Transverse colon (tissue), 4 donors: ENCODE data around the gene TNRC6A. TPM values are rescaled to one million over a fixed set of nuclear protein-coding genes. Genes with fewer than 3 reads are reported as not detected.

Experiments
- DNase-seq: peaks from one replicate; pipeline ENCODE4 v3.0.0-alpha.2; 2019
- H3K27ac ChIP-seq, 4 donors: fragments of 200-600 bp; sonication (generic); 2 replicates each; pipeline ENCODE4 v1.5.1; 2016 to 2018; ENCODE audit warnings: inconsistent platforms in 4 of 4
- H3K27me3 ChIP-seq: fragments of 200-600 bp; sonication (generic); 2 replicates; pipeline ENCODE4 v1.5.1; 2017; ENCODE audit warnings: inconsistent platforms
- H3K36me3 ChIP-seq, 4 donors: fragments of 200-600 bp; sonication (generic); 2 replicates each; pipeline ENCODE4 v1.5.1; 2017 to 2019; ENCODE audit warnings: inconsistent platforms in 4 of 4
- H3K4me1 ChIP-seq, 4 donors: fragments of 200-600 bp; sonication (generic); 2 replicates each; pipeline ENCODE4 v1.5.1; 2017 to 2020; ENCODE audit warnings: inconsistent platforms in 4 of 4
- H3K4me3 ChIP-seq, 4 donors: fragments of 200-600 bp; sonication (generic); 1 replicate in 1 of 4; 2 replicates in 3 of 4; pipeline versions ENCODE4 v1.5.1 to v1.6.1; 2017 to 2019; ENCODE audit warnings: inconsistent platforms in 4 of 4
- H3K9me3 ChIP-seq, 2 donors: fragments of 200-600 bp; sonication (generic); 2 replicates each; pipeline ENCODE4 v1.5.1; 2017 to 2019; ENCODE audit warnings: inconsistent platforms in 2 of 2
- EP300 ChIP-seq: sonication (generic); formaldehyde crosslinking; IDR thresholded peaks from one replicate; pipeline ENCODE4 v1.6.1; 2017; ENCODE audit warnings: antibody characterized with exemption, low read depth
- POLR2A ChIP-seq: fragments of 450-650 bp; IDR thresholded peaks from one replicate; pipeline ENCODE4 v1.6.1; 2016; ENCODE audit warnings: antibody characterized with exemption, mild to moderate bottlenecking, moderate library complexity
- POLR2AphosphoS5 ChIP-seq, 3 donors: sonication (generic); formaldehyde crosslinking; IDR thresholded peaks; one replicate each; pipeline ENCODE4 v1.6.1; 2016; ENCODE audit warnings: antibody characterized with exemption in 3 of 3
- WGBS, 2 donors: methylation state at CpG; one replicate each; pipeline ENCODE4 v1.1.5; 2018; ENCODE audit warnings: low coverage in 1 of 2; 5-methylcytosine and 5-hydroxymethylcytosine counted together
- in situ Hi-C, 4 donors: fragments of 200-750 bp; cut with MboI; loops; one replicate each; pipeline versions ENCODE4 v1.15.0 to v1.15.1; 2017; ENCODE audit warnings: low sequenced_read_pairs in 3 of 4, low pct_ligation_motif_present in 1 of 4, low pct_unique_long_range_greater_than_20kb in 1 of 4
- intact Hi-C: fragments of 100-400 bp; cut with DNase I; formaldehyde crosslinking; loops from one replicate; pipeline ENCODE4 v1.15.1; 2023; ENCODE audit warnings: low total_unique reads
- total RNA-seq, 4 donors: library from RNA; depleted of rRNA; stranded (reverse); fragments of >200 nt; gene quantifications; one replicate each; pipeline ENCODE4 v1.1.0, GENCODE V29; 2016
- TF ChIP-seq, protein P1 (sequence below), 5 experiments: fragments of 200-600 bp in 3 of 5; fragments of 450-650 bp in 2 of 5; sonication (generic) in 3 of 5; IDR thresholded peaks; 1 replicate in 2 of 5; 2 replicates in 3 of 5; pipeline ENCODE4 v1.5.1; 2016 to 2017; ENCODE audit warnings: antibody characterized with exemption in 5 of 5, inconsistent platforms in 3 of 5, mild to moderate bottlenecking in 2 of 5, moderate library complexity in 1 of 5

Gene TNRC6A
- total RNA-seq, 4 donors from 2014 or later: 48.2 to 77.2 (median 54.8) TPM

GRCh38 chr16:24847358-24847664 lies 117.9 kb downstream of the TNRC6A start:
- no peak for DNase-seq
- peaks cover 0 to 5% (median 0%) of the 10 kb centered on the region in 4 donors for H3K4me1 ChIP-seq
- no peak overlapping the region for H3K27ac ChIP-seq
- in situ Hi-C loops (no loop called here), intact Hi-C loops (no loop called here)
- no peaks in the 10 kb centered on the region for H3K9me3 ChIP-seq
- WGBS, 2 donors: 79 to 100% methylated on average over 2 to 3 of the region's 3 CpGs
- no peak overlapping the region for H3K4me3 ChIP-seq
- no peaks in the 10 kb centered on the region for H3K27me3 ChIP-seq
- no peak for TF ChIP-seq POLR2AphosphoS5 (IDR thresholded peaks at IDR 0.05)
- TF ChIP-seq, protein P1, sequence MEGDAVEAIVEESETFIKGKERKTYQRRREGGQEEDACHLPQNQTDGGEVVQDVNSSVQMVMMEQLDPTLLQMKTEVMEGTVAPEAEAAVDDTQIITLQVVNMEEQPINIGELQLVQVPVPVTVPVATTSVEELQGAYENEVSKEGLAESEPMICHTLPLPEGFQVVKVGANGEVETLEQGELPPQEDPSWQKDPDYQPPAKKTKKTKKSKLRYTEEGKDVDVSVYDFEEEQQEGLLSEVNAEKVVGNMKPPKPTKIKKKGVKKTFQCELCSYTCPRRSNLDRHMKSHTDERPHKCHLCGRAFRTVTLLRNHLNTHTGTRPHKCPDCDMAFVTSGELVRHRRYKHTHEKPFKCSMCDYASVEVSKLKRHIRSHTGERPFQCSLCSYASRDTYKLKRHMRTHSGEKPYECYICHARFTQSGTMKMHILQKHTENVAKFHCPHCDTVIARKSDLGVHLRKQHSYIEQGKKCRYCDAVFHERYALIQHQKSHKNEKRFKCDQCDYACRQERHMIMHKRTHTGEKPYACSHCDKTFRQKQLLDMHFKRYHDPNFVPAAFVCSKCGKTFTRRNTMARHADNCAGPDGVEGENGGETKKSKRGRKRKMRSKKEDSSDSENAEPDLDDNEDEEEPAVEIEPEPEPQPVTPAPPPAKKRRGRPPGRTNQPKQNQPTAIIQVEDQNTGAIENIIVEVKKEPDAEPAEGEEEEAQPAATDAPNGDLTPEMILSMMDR (IDR thresholded peaks at IDR 0.05): no peak
- no peak for TF ChIP-seq EP300
- TF ChIP-seq POLR2A: no peak
- no peaks in the 10 kb centered on the region for H3K36me3 ChIP-seq

DNA sequence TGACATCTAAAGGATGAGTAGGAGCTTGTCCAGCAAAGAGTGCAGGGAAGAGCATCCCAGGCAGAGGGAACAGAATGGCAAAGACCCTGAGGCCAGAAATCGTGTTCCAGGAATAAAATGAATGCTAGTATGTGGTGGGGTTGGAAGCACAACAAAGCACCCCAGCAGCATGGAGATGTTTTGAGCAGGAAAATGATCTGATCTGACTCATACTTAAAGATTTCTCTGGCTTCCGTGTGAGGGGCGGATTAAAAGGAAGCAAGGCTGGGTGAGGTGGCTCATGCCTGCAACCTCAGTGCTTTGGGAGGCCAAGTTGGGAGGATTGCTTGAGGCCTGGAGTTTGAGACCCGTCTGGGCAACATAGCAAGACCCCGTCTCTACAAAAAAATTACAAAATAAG lies 118.6 kb downstream of the TNRC6A start:
- intact Hi-C loops: no loop called here
- TF ChIP-seq, protein P1 (IDR thresholded peaks at IDR 0.05): no peak
- no peak for TF ChIP-seq POLR2AphosphoS5 (IDR thresholded peaks at IDR 0.05)
- TF ChIP-seq POLR2A: no peak
- TF ChIP-seq EP300: no peak
- Histone ChIP-seq H3K4me1 (peaks cover 0 to 5% (median 0%) of the 10 kb centered on the region in 4 donors), H3K27ac (no peak overlapping the region), H3K9me3 (no peaks in the 10 kb centered on the region), H3K36me3 (no peaks in the 10 kb centered on the region), H3K27me3 (no peaks in the 10 kb centered on the region), H3K4me3 (no peak overlapping the region)
- DNase-seq: no peak
- WGBS, 2 donors: 50 to 75% methylated on average over 1 to 5 of the region's 5 CpGs
- in situ Hi-C loops: no loop called here

DNA sequence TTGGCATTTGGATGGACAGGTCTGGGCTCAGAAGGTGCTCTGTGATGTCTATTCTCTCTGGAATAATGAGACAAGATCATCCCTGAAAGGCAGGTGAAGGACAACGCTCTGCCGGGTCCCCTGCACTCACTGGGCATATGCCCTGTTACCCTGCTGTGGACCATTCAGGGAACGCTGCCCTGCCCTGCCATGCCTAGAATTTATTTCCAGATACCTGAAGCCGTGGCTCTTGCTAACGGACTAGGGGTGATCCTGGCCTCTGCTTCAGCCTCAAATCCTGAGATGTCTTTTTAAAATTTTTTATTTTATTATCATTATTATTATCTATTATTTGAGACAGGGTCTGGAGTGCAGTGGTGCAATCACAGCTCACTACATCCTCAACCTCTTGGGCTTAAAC lies 120.2 kb downstream of the TNRC6A start:
- 97% methylated on average over 5 of the region's 5 CpGs; no CpG with 5 or more reads in 1 of the 2 donors for WGBS, 2 donors
- in situ Hi-C loops: no loop called here

DNA sequence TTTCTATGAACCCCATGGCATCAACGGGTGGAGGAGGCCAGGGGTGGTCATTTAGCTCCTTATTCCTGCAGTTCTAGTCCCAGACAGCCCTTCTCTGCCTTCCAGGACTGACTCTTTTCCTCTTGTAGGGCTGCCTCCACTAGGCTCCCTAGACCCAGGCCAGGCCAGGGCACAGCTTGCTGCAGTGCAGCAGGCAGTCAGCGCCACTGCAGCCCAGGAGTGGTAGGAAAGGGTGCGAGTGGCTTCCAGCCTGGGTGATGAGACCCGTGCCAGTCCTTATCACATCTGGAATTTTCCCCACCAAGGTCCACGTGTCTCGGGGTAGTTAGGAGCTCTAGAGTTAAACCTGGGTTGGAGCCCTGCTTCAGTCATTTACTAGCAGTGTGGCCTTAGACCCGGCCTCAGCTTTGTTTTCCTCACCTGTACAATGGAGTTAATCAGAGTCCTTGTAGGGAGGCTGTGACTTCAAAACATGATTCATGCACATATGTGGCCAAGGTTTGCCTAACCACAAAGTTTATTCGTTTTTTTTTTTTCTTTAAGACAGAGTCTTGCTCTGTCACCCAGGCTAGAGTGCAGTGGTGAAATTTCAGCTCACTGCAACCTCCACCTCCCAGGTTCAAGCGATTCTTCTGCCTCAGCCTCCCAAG lies 121.0 kb downstream of the TNRC6A start:
- 51 to 77% methylated on average over 2 to 9 of the region's 9 CpGs for WGBS, 2 donors
- Histone ChIP-seq H3K27ac (no peak overlapping the region), H3K4me1 (peaks cover 0 to 8% (median 2%) of the 10 kb centered on the region in 4 donors), H3K27me3 (no peaks in the 10 kb centered on the region), H3K36me3 (no peaks in the 10 kb centered on the region), H3K9me3 (no peaks in the 10 kb centered on the region), H3K4me3 (no peak overlapping the region)
- no peak for DNase-seq
- in situ Hi-C loops: no loop called here
- intact Hi-C loops: no loop called here
- TF ChIP-seq EP300 (no peak), POLR2A (no peak), POLR2AphosphoS5 (IDR thresholded peaks at IDR 0.05) (no peak)
- TF ChIP-seq, protein P1 (IDR thresholded peaks at IDR 0.05): no peak

More for the DNA sequence above, 120.2 kb downstream of the TNRC6A start:
- intact Hi-C loops: no loop called here
- TF ChIP-seq, protein P1 (IDR thresholded peaks at IDR 0.05): no peak
- no peak for TF ChIP-seq EP300
- no peak for TF ChIP-seq POLR2AphosphoS5 (IDR thresholded peaks at IDR 0.05)
- no peak for TF ChIP-seq POLR2A
- peaks cover 0 to 8% (median 2%) of the 10 kb centered on the region in 4 donors for H3K4me1 ChIP-seq
- H3K4me3 ChIP-seq: no peak overlapping the region
- H3K9me3 ChIP-seq: no peaks in the 10 kb centered on the region
- no peak overlapping the region for H3K27ac ChIP-seq
- DNase-seq: no peak
- no peaks in the 10 kb centered on the region for H3K36me3 ChIP-seq
- no peaks in the 10 kb centered on the region for H3K27me3 ChIP-seq
